NCI-H1436 (cell line): ENCODE measurements around the gene MTOR.

Experiments used
- DNase-seq: peaks from one replicate; lab custom pipeline; 2025; lab: John Stamatoyannopoulos, UW

Gene MTOR

GRCh38 chr1:11150326-11150725 lies 112.0 kb downstream of the MTOR start:
- DNase-seq: no peak

- no peak for DNase-seq
Observed at GRCh38 chr1:11147197-11147770, 115.1 kb downstream of the MTOR start.

GRCh38 chr1:11145741-11146140 lies 116.6 kb downstream of the MTOR start:
- DNase-seq: no peak

- DNase-seq: no peak
Observed at GRCh38 chr1:11144570-11145256, 117.6 kb downstream of the MTOR start.

GRCh38 chr1:11143907-11144306 lies 118.4 kb downstream of the MTOR start:
- DNase-seq: no peak

- DNase-seq: no peak
Observed at GRCh38 chr1:11143401-11143800, 119.0 kb downstream of the MTOR start.

GRCh38 chr1:11142618-11143391 lies 119.5 kb downstream of the MTOR start:
- DNase-seq: no peak

GRCh38 chr1:11138952-11139351 lies 123.4 kb downstream of the MTOR start:
- no peak for DNase-seq

GRCh38 chr1:11138029-11138428 lies 124.3 kb downstream of the MTOR start:
- no peak for DNase-seq

- no peak for DNase-seq
Observed at GRCh38 chr1:11134898-11135266, 127.5 kb downstream of the MTOR start.

- DNase-seq: no peak
Observed at GRCh38 chr1:11134251-11134897, 128.0 kb downstream of the MTOR start.

- no peak for DNase-seq
Observed at GRCh38 chr1:11132563-11133293, 129.6 kb downstream of the MTOR start.

GRCh38 chr1:11131816-11132215 lies 130.5 kb downstream of the MTOR start:
- no peak for DNase-seq

- DNase-seq: no peak
Observed at GRCh38 chr1:11130406-11130805, 131.9 kb downstream of the MTOR start.

- no peak for DNase-seq
Observed at GRCh38 chr1:11129649-11130390, 132.5 kb downstream of the MTOR start.

- no peak for DNase-seq
Observed at GRCh38 chr1:11126569-11126968, 135.8 kb downstream of the MTOR start.

- no peak for DNase-seq
Observed at GRCh38 chr1:11125931-11126330, 136.4 kb downstream of the MTOR start.

GRCh38 chr1:11124965-11125364 lies 137.4 kb downstream of the MTOR start:
- DNase-seq: no peak

- no peak for DNase-seq
Observed at GRCh38 chr1:11116318-11116717, 146.0 kb downstream of the MTOR start.

GRCh38 chr1:11114966-11115365 lies 147.4 kb downstream of the MTOR start:
- DNase-seq: no peak

- no peak for DNase-seq
Observed at GRCh38 chr1:11109047-11109760, 153.1 kb downstream of the MTOR start.
